GM12873 (cell line): ENCODE measurements around the gene TNFAIP2.

Source experiments
- CTCF ChIP-seq: IDR thresholded peaks from 2 replicates; pipeline ENCODE4 v1.5.1; 2012; ENCODE audit warnings: low read depth, mild to moderate bottlenecking, moderate library complexity, low read length, control low read depth; ENCODE audit not compliant: insufficient read depth; ENCODE audit errors: missing control alignments

Gene TNFAIP2

GRCh38 chr14:103112400-103113243, 10.6 kb upstream of the TNFAIP2 start:
- TF ChIP-seq CTCF, result no peak

GRCh38 chr14:103113303-103113702, 10.0 kb upstream of the TNFAIP2 start:
- no peak for TF ChIP-seq CTCF

GRCh38 chr14:103113774-103114173, 9.5 kb upstream of the TNFAIP2 start:
- TF ChIP-seq CTCF, result no peak

- TF ChIP-seq CTCF, result no peak
These were observed 7.3 kb upstream of the TNFAIP2 start for GRCh38 chr14:103115845-103116572.

GRCh38 chr14:103116636-103117035, 6.6 kb upstream of the TNFAIP2 start:
- TF ChIP-seq CTCF, result no peak

GRCh38 chr14:103118018-103118662, 5.1 kb upstream of the TNFAIP2 start:
- TF ChIP-seq CTCF, result no peak

GRCh38 chr14:103118663-103119404, 4.4 kb upstream of the TNFAIP2 start:
- no peak for TF ChIP-seq CTCF
